H9 (cell line): ENCODE measurements around the gene ACAP2. TPM values are rescaled to one million over a fixed set of nuclear protein-coding genes. Genes with fewer than 3 reads are reported as not detected.

Experiments used
- DNase-seq: peaks from one replicate; pipeline ENCODE4 v3.0.0-alpha.2; 2017
- H2AFZ ChIP-seq: one replicate; pipeline ENCODE4 v1.6.1; 2013; ENCODE audit warnings: mild to moderate bottlenecking, low read length, control low read depth, moderate library complexity
- H2AK5ac ChIP-seq: 2 replicates; pipeline ENCODE4 v1.6.1; 2013; ENCODE audit warnings: low read length, control low read depth, mixed read lengths; ENCODE audit not compliant: insufficient read length
- H2BK120ac ChIP-seq: one replicate; pipeline ENCODE4 v1.6.1; 2013; ENCODE audit warnings: low read depth, mild to moderate bottlenecking, low read length, control low read depth, inconsistent platforms; ENCODE audit not compliant: poor library complexity, severe bottlenecking
- H2BK12ac ChIP-seq: 2 replicates; pipeline ENCODE4 v1.6.1; 2013; ENCODE audit warnings: low read length, control low read depth, mixed read lengths, low read depth; ENCODE audit not compliant: insufficient read length
- H2BK15ac ChIP-seq: 2 replicates; pipeline ENCODE4 v1.6.1; 2013; ENCODE audit warnings: low read depth, low read length, control low read depth
- H2BK20ac ChIP-seq: one replicate; pipeline ENCODE4 v1.6.1; 2013; ENCODE audit warnings: low read depth, mild to moderate bottlenecking, low read length, control low read depth, inconsistent platforms; ENCODE audit not compliant: poor library complexity, severe bottlenecking
- H2BK5ac ChIP-seq: 2 replicates; pipeline ENCODE4 v1.6.1; 2013; ENCODE audit warnings: low read length, control low read depth, mixed read lengths; ENCODE audit not compliant: insufficient read length
- H3K14ac ChIP-seq: 2 replicates; pipeline ENCODE4 v1.6.1; 2013; ENCODE audit warnings: low read length, control low read depth; ENCODE audit not compliant: insufficient read depth
- H3K18ac ChIP-seq: 2 replicates; pipeline ENCODE4 v1.6.1; 2013; ENCODE audit warnings: low read depth, mild to moderate bottlenecking, mixed read lengths, low read length, control low read depth; ENCODE audit not compliant: insufficient read length
- H3K23ac ChIP-seq: 2 replicates; pipeline ENCODE4 v1.6.1; 2013; ENCODE audit warnings: low read length, control low read depth, mixed read lengths, low read depth; ENCODE audit not compliant: insufficient read length
- H3K23me2 ChIP-seq: 2 replicates; pipeline ENCODE4 v1.6.1; 2013; ENCODE audit warnings: low read depth, mild to moderate bottlenecking, mixed read lengths, low read length, control low read depth; ENCODE audit not compliant: insufficient read length, poor library complexity, severe bottlenecking
- H3K27ac ChIP-seq: 2 replicates; pipeline ENCODE4 v1.5.1; 2013; ENCODE audit warnings: low read length, control low read depth, mixed read lengths, low read depth; ENCODE audit not compliant: insufficient read length
- H3K27me3 ChIP-seq: 2 replicates; pipeline ENCODE4 v1.6.1; 2013; ENCODE audit warnings: low read length, control low read depth, inconsistent platforms; ENCODE audit not compliant: insufficient read depth
- H3K4ac ChIP-seq: 2 replicates; pipeline ENCODE4 v1.6.1; 2013; ENCODE audit warnings: low read depth, mild to moderate bottlenecking, control low read depth, inconsistent platforms, low read length, moderate library complexity
- H3K4me1 ChIP-seq: 2 replicates; pipeline ENCODE4 v1.6.1; 2013; ENCODE audit warnings: low read length, control low read depth, inconsistent platforms; ENCODE audit not compliant: insufficient read depth
- H3K4me2 ChIP-seq: 2 replicates; pipeline ENCODE4 v1.6.1; 2013; ENCODE audit warnings: low read length, control low read depth, mixed read lengths; ENCODE audit not compliant: insufficient read length, insufficient read depth
- H3K56ac ChIP-seq: 2 replicates; pipeline ENCODE4 v1.6.1; 2013; ENCODE audit warnings: low read depth, mild to moderate bottlenecking, mixed read lengths, low read length, control low read depth; ENCODE audit not compliant: insufficient read length
- H3K79me1 ChIP-seq: 2 replicates; pipeline ENCODE4 v1.6.1; 2013; ENCODE audit warnings: low read depth, mild to moderate bottlenecking, moderate library complexity, low read length, control low read depth, inconsistent platforms; ENCODE audit not compliant: insufficient read depth, poor library complexity, severe bottlenecking
- H3K79me2 ChIP-seq: 2 replicates; pipeline ENCODE4 v1.6.1; 2013; ENCODE audit warnings: low read length, control low read depth, inconsistent platforms; ENCODE audit not compliant: insufficient read depth
- H3K9ac ChIP-seq: 2 replicates; pipeline ENCODE4 v1.6.1; 2013; ENCODE audit warnings: low read length, control low read depth, mixed read lengths; ENCODE audit not compliant: insufficient read length; ENCODE audit errors: extremely low read depth
- H3K9me3 ChIP-seq: one replicate; pipeline ENCODE4 v1.6.1; 2013; ENCODE audit warnings: low read depth, low read length, inconsistent platforms; ENCODE audit not compliant: control insufficient read depth
- H3T11ph ChIP-seq: one replicate; pipeline ENCODE4 v1.6.1; 2013; ENCODE audit warnings: mild to moderate bottlenecking, low read length, control low read depth, inconsistent platforms
- H4K20me1 ChIP-seq: one replicate; pipeline ENCODE4 v1.6.1; 2013; ENCODE audit not compliant: control insufficient read depth, insufficient read length, insufficient read depth
- H4K5ac ChIP-seq: 2 replicates; pipeline ENCODE4 v1.6.1; 2013; ENCODE audit warnings: low read depth, mild to moderate bottlenecking, mixed read lengths, low read length, control low read depth; ENCODE audit not compliant: insufficient read length
- H4K8ac ChIP-seq: replicated peaks from 2 replicates; pipeline ENCODE4 v1.6.1; 2013; ENCODE audit warnings: low read length, control low read depth, mixed read lengths, low read depth; ENCODE audit not compliant: insufficient read length
- H4K91ac ChIP-seq: 2 replicates; pipeline ENCODE4 v1.6.1; 2013; ENCODE audit warnings: low read depth, mild to moderate bottlenecking, moderate library complexity, mixed read lengths, low read length, control low read depth; ENCODE audit not compliant: insufficient read length
- H3K27ac Mint-ChIP-seq, 3 experiments: 2 replicates in 2 of 3; 3 replicates in 1 of 3; pipeline ENCODE4 v1.8.0; 2020 to 2021; ENCODE audit warnings: mixed read lengths in 3 of 3, mild to moderate bottlenecking in 1 of 3, moderate library complexity in 1 of 3
- H3K27me3 Mint-ChIP-seq: 2 replicates; pipeline ENCODE4 v1.8.0; 2021; ENCODE audit warnings: low read depth, mild to moderate bottlenecking, moderate library complexity, mixed read lengths
- H3K36me3 Mint-ChIP-seq, 3 experiments: 2 replicates in 2 of 3; 3 replicates in 1 of 3; pipeline ENCODE4 v1.8.0; 2020 to 2021; ENCODE audit warnings: low read depth in 3 of 3, mixed read lengths in 3 of 3; ENCODE audit not compliant: insufficient read depth in 1 of 3
- H3K4me1 Mint-ChIP-seq, 2 experiments: 2 replicates each; pipeline ENCODE4 v1.8.0; 2020; ENCODE audit warnings: mixed read lengths in 2 of 2
- H3K4me3 Mint-ChIP-seq, 2 experiments: 2 replicates in 1 of 2; 3 replicates in 1 of 2; pipeline ENCODE4 v1.8.0; 2020 to 2021; ENCODE audit warnings: mild to moderate bottlenecking in 2 of 2, mixed read lengths in 2 of 2, moderate library complexity in 1 of 2
- H3K9me3 Mint-ChIP-seq, 2 experiments: 2 replicates in 1 of 2; 3 replicates in 1 of 2; pipeline ENCODE4 v1.8.0; 2020; ENCODE audit warnings: mild to moderate bottlenecking in 2 of 2, mixed read lengths in 2 of 2, moderate library complexity in 1 of 2
- CTCF ChIP-seq: fragments of 200-600 bp; sonication (generic); conservative IDR thresholded peaks from 3 replicates; pipeline ENCODE4 v1.8.0; 2021; ENCODE audit warnings: antibody characterized with exemption, mild to moderate bottlenecking
- WGBS: extraction: QIAGEN DNeasy Blood & Tissue Kit; methylation state at CpG from one replicate; pipeline ENCODE4 v1.1.7; 2013; ENCODE audit warnings: missing lambda C conversion rate, low lambda C conversion rate, mixed read lengths; ENCODE audit not compliant: insufficient read length; ENCODE audit errors: extremely low coverage; 5-methylcytosine and 5-hydroxymethylcytosine counted together
- total RNA-seq: library from RNA; stranded (reverse); gene quantifications from 2 replicates; pipeline ENCODE4 v1.2.1, GENCODE V29; 2021

The ACAP2 gene
- total RNA-seq, 1 experiment from 2014 or later: 30.8 TPM

DNA sequence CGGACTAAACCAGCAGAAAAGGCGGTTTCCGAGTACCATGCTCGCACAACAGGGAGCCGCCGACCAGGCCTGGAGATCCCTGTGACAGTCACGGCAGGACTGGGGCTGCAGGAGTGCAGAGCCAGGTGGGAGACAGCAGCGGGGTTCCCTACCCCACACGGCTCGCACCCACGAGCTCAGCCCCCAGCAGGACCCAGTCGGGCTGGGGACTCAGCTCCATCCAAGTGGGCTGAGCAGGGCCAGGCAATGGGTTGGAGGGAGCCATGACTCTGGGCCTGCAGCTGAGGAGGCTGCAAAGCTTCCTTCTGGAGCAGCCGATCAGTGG, 187.7 kb downstream of the ACAP2 start:
- WGBS: no CpG with 5 or more reads among the region's 13 CpGs

More for the DNA sequence above, 187.7 kb downstream of the ACAP2 start:
- H3K79me1 ChIP-seq: no peaks in the 10 kb centered on the region
- DNase-seq: no peak
- no peak overlapping the region for H2BK120ac ChIP-seq
- no peak overlapping the region for H2BK12ac ChIP-seq
- TF ChIP-seq CTCF: no peak
- Mint-ChIP-seq H3K27me3 (no peaks in the 10 kb centered on the region; the same call in 1 of the 2 replicates), H3K36me3 (0 out of 7 replicates have a peak, but pooled peaks cover 0 to 2% (median 0%) of the 10 kb centered on the region in 3 experiments), H3K4me3 (no peak overlapping the region), H3K27ac (peak overlapping the region in 2 of 3 experiments; percentile 72 to 93; a peak in 3 of 7 replicates), H3K9me3 (no peaks in the 10 kb centered on the region), H3K4me1 (peaks cover 51 to 65% of the 10 kb centered on the region in 2 experiments)
- no peak overlapping the region for H3K4ac ChIP-seq
- H3K4me1 ChIP-seq: peaks cover 6% of the 10 kb centered on the region
- no peak overlapping the region for H3K14ac ChIP-seq
- H3T11ph ChIP-seq: no peak overlapping the region
- no peak overlapping the region for H3K27ac ChIP-seq
- peaks cover 6% of the 10 kb centered on the region for H3K23me2 ChIP-seq
- peaks cover 13% of the 10 kb centered on the region; the same call in 1 of the 2 replicates for H3K79me2 ChIP-seq
- H2BK15ac ChIP-seq: no peak overlapping the region
- H3K9ac ChIP-seq: no peak overlapping the region
- H4K8ac ChIP-seq: no peak overlapping the region
- H2AK5ac ChIP-seq: no peak overlapping the region
- H4K5ac ChIP-seq: no peak overlapping the region
- H3K9me3 ChIP-seq: no peaks in the 10 kb centered on the region
- no peak overlapping the region for H3K4me2 ChIP-seq
- H4K20me1 ChIP-seq: peaks cover 2% of the 10 kb centered on the region
- H4K91ac ChIP-seq: no peak overlapping the region
- no peak overlapping the region for H3K18ac ChIP-seq
- H2BK5ac ChIP-seq: no peak overlapping the region
- H2AFZ ChIP-seq: no peak overlapping the region
- H3K56ac ChIP-seq: no peak overlapping the region
- no peaks in the 10 kb centered on the region for H3K27me3 ChIP-seq
- H2BK20ac ChIP-seq: no peak overlapping the region
- H3K23ac ChIP-seq: no peak overlapping the region
